K562 (cell line): ENCODE measurements around the gene PDE5A. TPM values are rescaled to one million over a fixed set of nuclear protein-coding genes. Genes with fewer than 3 reads are reported as not detected.

Source experiments
- ATAC-seq: fragments of 200-7000 bp; cut with Tn5 transposase; 3 replicates; pipeline ENCODE4 v1.9.1; 2020; ENCODE audit warnings: moderate library complexity
- BruUV-seq: library from RNA; stranded (reverse); fragments of 400-500 nt; replicated peaks from 2 replicates; lab custom pipeline; 2021; lab: Mats Ljungman, UMichigan
- CTCF ChIA-PET: fragments of 300-600 bp; formaldehyde crosslinking; extraction: SDS; loops from one replicate; lab custom pipeline; 2021; ENCODE audit warnings: low intra/inter-chr PET ratio; lab: Yijun Ruan, JAX
- POLR2A ChIA-PET: fragments of 300-600, 350-650 bp; sonication (Branson Sonifier 250); formaldehyde crosslinking; extraction: SDS; loops from one replicate; lab custom pipeline; 2021; ENCODE audit warnings: antibody characterized with exemption, inconsistent platforms; lab: Yijun Ruan, JAX
- DNase-seq, 4 experiments: peaks; one replicate each; pipeline versions ENCODE4 v3.0.0 to v3.0.0-alpha.2; 2011 to 2018; ENCODE audit warnings: low spot score in 3 of 4, mixed read lengths in 3 of 4; ENCODE audit errors: extremely low read depth in 1 of 4
- FAIRE-seq: peaks from 2 replicates; lab custom pipeline; 2011; peaks lifted over from hg19 to GRCh38; lab: Jason Lieb, UNC
- H2AFZ ChIP-seq: 2 replicates; pipeline ENCODE4 v1.6.0; 2011; ENCODE audit warnings: low read depth, low read length, control low read depth, inconsistent platforms
- H3K27ac ChIP-seq: fragments of 200-600 bp; 3 replicates; pipeline ENCODE4 v1.8.0; 2011; ENCODE audit warnings: low read depth, mild to moderate bottlenecking, control low read depth, inconsistent platforms, low read length, moderate library complexity, mixed read lengths; ENCODE audit errors: extremely low read depth
- H3K27me3 ChIP-seq, 2 experiments: fragments of 300-600 bp in 1 of 2; 2 replicates in 1 of 2; 3 replicates in 1 of 2; pipeline versions ENCODE4 v1.6.0 to v1.8.0; 2011; ENCODE audit warnings: inconsistent platforms in 2 of 2, low read length in 2 of 2, mild to moderate bottlenecking in 1 of 2, mixed read lengths in 1 of 2, moderate library complexity in 1 of 2; ENCODE audit not compliant: control insufficient read depth in 2 of 2, insufficient read depth in 2 of 2
- H3K36me3 ChIP-seq: fragments of 300-600 bp; 3 replicates; pipeline ENCODE4 v1.8.0; 2011; ENCODE audit warnings: mild to moderate bottlenecking, low read length, inconsistent platforms; ENCODE audit not compliant: control insufficient read depth, insufficient read depth
- H3K4me1 ChIP-seq, 2 experiments: fragments of 200-600 bp in 1 of 2; replicated peaks in 1 of 2; 2 replicates in 1 of 2; 3 replicates in 1 of 2; pipeline versions ENCODE4 v1.5.1 to v1.8.0; 2011; ENCODE audit warnings: inconsistent platforms in 2 of 2, low read length in 2 of 2, mild to moderate bottlenecking in 1 of 2, mixed read lengths in 1 of 2, moderate library complexity in 1 of 2; ENCODE audit not compliant: control insufficient read depth in 2 of 2, insufficient read depth in 2 of 2
- H3K4me2 ChIP-seq: 2 replicates; pipeline ENCODE4 v1.6.1; 2011; ENCODE audit warnings: low read length, control low read depth, inconsistent platforms, mixed read lengths; ENCODE audit not compliant: insufficient read depth
- H3K4me3 ChIP-seq: fragments of 200-600 bp; sonication (generic), shearing (Covaris generic); 2 replicates; pipeline ENCODE4 v1.5.1; 2016; ENCODE audit warnings: control low read depth, inconsistent platforms
- H3K79me2 ChIP-seq: fragments of 200-600 bp; 3 replicates; pipeline ENCODE4 v1.8.0; 2011; ENCODE audit warnings: low read length, inconsistent platforms; ENCODE audit not compliant: control insufficient read depth, insufficient read depth
- H3K9ac ChIP-seq, 2 experiments: 2 replicates each; pipeline versions ENCODE4 v1.6.0 to v1.6.1; 2011; ENCODE audit warnings: low read depth in 2 of 2, low read length in 2 of 2, control low read depth in 1 of 2, inconsistent platforms in 1 of 2, mild to moderate bottlenecking in 1 of 2, mixed read lengths in 1 of 2; ENCODE audit not compliant: insufficient read depth in 1 of 2
- H3K9me1 ChIP-seq: one replicate; pipeline ENCODE4 v1.6.0; 2011; ENCODE audit warnings: inconsistent platforms, mild to moderate bottlenecking, low read length, moderate library complexity; ENCODE audit not compliant: control insufficient read depth, insufficient read depth
- H3K9me3 ChIP-seq: replicated peaks from 2 replicates; pipeline ENCODE4 v1.5.1; 2011; ENCODE audit warnings: low read depth, low read length, inconsistent platforms; ENCODE audit not compliant: control insufficient read depth, insufficient read depth
- H4K20me1 ChIP-seq: replicated peaks from 2 replicates; pipeline ENCODE4 v1.6.1; 2011; ENCODE audit warnings: low read length, inconsistent platforms, mixed read lengths; ENCODE audit not compliant: control insufficient read depth, insufficient read depth
- ARID4B ChIP-seq: sonication (generic); formaldehyde crosslinking; IDR thresholded peaks from 2 replicates; pipeline ENCODE4 v1.8.0; 2022; ENCODE audit warnings: mild to moderate bottlenecking, missing genetic modification reagents
- ILF3 ChIP-seq: fragments of 450-650 bp; IDR thresholded peaks from 2 replicates; pipeline ENCODE4 v1.6.1; 2018; ENCODE audit warnings: antibody characterized with exemption, mild to moderate bottlenecking, moderate library complexity, borderline replicate concordance
- LEF1 ChIP-seq: fragments of 450-650 bp; IDR thresholded peaks from 2 replicates; pipeline ENCODE4 v1.6.1; 2016; ENCODE audit warnings: mild to moderate bottlenecking
- NCOA2 ChIP-seq, 2 experiments: fragments of 450-650 bp; IDR thresholded peaks; 2 replicates each; pipeline ENCODE4 v1.6.1; 2018; ENCODE audit warnings: mild to moderate bottlenecking in 2 of 2, moderate library complexity in 1 of 2; ENCODE audit not compliant: partially characterized antibody in 2 of 2
- SMAD1 ChIP-seq: fragments of 150-350 bp; IDR thresholded peaks from 2 replicates; pipeline ENCODE4 v1.6.1; 2014; ENCODE audit warnings: low read length, low read depth; ENCODE audit not compliant: partially characterized antibody
- UBTF ChIP-seq, 2 experiments: IDR thresholded peaks; 2 replicates each; pipeline ENCODE4 v1.6.1; 2012; ENCODE audit warnings: improper control_type of control experiment in 2 of 2, low read depth in 2 of 2, low read length in 2 of 2, borderline replicate concordance in 1 of 2
- ZFP36 ChIP-seq: fragments of 150-350 bp; IDR thresholded peaks from 2 replicates; pipeline ENCODE4 v1.6.1; 2018; ENCODE audit warnings: low read length, low read depth; ENCODE audit not compliant: partially characterized antibody
- WGBS: fragments of 100-300 bp; shearing (Covaris generic); methylation state at CpG from one replicate; pipeline ENCODE4 v1.1.6; 2016; ENCODE audit warnings: low coverage, mixed read lengths; ENCODE audit not compliant: insufficient coverage; ENCODE audit errors: missing lambda C conversion rate; 5-methylcytosine and 5-hydroxymethylcytosine counted together
- in situ Hi-C: fragments of 300-500 bp; cut with MboI; formaldehyde crosslinking; loops from 4 replicates; pipeline ENCODE4 v1.15.0; 2018; ENCODE audit warnings: inconsistent platforms, mixed read lengths
- intact Hi-C: fragments of 100-400 bp; cut with micrococcal nuclease; formaldehyde crosslinking; loops from 2 replicates; pipeline ENCODE4 v1.14.2; 2022
- polyA plus RNA-seq, 8 experiments: library from polyadenylated mRNA; depleted of rRNA in 4 of 8; stranded (reverse) in 5 of 8; unstranded in 3 of 8; fragments of >200 nt; fragmentation: Nextera tagmentation in 2 of 8; fragmentation: Illumina TruSeq in 1 of 8; extraction: Ambion mirVana in 2 of 8; extraction: Trizol in 1 of 8; gene quantifications; 2 replicates each; pipeline versions ENCODE4 v1.2.1 to v1.2.3, GENCODE V29; 2011 to 2014; ENCODE audit warnings: inconsistent platforms in 1 of 8, missing spikeins in 1 of 8
- total RNA-seq, 7 experiments: library from RNA; depleted of rRNA in 6 of 7; stranded (reverse); fragments of >200 nt in 6 of 7; fragmentation: Illumina TruSeq in 2 of 7; extraction: Trizol in 2 of 7; gene quantifications; 2 replicates each; pipeline versions ENCODE4 v1.2.1 to v1.2.3, GENCODE V29; 2011 to 2021; ENCODE audit warnings: low replicate concordance in 1 of 7
- TF ChIP-seq, protein P1 (sequence below), 2 experiments: IDR thresholded peaks in 1 of 2; conservative IDR thresholded peaks in 1 of 2; 2 replicates each; pipeline ENCODE4 v1.6.1; 2016; ENCODE audit warnings: low read depth in 2 of 2, mild to moderate bottlenecking in 1 of 2, missing compliant biosample characterization in 1 of 2, missing genetic modification characterization in 1 of 2, moderate library complexity in 1 of 2

Gene PDE5A
- total and polyA plus RNA-seq, 9 of the 15 experiments (the other 6 are each of a cell fraction or from before 2014, with no cell fraction given), result 0.07 to 1.9 (median 0.29) TPM

DNA sequence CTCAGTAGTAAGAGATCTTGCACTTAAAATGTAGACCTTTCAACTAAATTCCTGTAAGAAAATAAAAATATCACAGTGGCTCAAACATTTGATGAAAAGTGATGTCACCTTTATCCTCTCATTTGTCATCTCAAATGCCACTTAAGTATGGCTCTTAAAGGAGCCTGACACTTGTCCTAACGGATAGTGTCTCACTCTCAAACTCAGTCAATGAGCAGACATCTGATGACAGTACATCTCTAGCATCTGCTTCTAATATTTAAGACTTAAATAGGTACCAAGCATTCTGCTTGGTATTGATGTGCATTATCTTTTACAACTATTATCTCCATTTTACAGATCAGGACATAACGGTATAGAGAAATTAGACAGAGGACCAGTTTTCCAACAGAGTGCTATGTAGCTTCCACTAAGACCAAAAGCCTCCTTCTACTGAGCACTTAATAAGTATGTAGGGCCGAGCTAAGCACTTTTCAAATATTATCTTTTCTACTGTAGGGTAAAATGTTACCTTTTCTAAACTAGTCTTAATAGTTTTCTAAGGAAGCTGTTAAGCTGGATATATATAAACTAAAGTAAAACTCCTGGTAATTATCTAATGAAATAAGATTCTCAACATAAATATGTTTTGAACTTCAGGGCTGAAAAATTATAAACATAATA, 110.2 kb downstream of the PDE5A start:
- FAIRE-seq (peak; percentile 6), DNase-seq (no peak), ATAC-seq (no peak)
- ChIA-PET POLR2A (no interaction called here), CTCF (no interaction called here)
- Histone ChIP-seq H3K9me1 (no peaks in the 10 kb centered on the region), H3K27me3 (no peaks in the 10 kb centered on the region), H3K27ac (no peak overlapping the region), H3K9ac (no peak overlapping the region), H3K9me3 (no peaks in the 10 kb centered on the region), H4K20me1 (no peaks in the 10 kb centered on the region), H3K4me3 (no peak overlapping the region), H3K4me1 (no peaks in the 10 kb centered on the region), H3K79me2 (no peaks in the 10 kb centered on the region), H2AFZ (no peak overlapping the region), H3K36me3 (peaks cover 36% of the 10 kb centered on the region; the same call in 2 of the 3 replicates), H3K4me2 (no peak overlapping the region)
- intact Hi-C loops, result no loop called here
- in situ Hi-C loops, result no loop called here
- no TSS peak for BruUV-seq
- 83% methylated on average over 3 of the region's 3 CpGs for WGBS
- TF ChIP-seq ZFP36 (no peak), ARID4B (CRISPR knock-in tag) (no peak), LEF1 (no peak), UBTF (IDR thresholded peaks at IDR 0.05; ENCODE audit: borderline replicate concordance in 1 of 2, low read depth in 2 of 2, low read length in 2 of 2) (no peak), NCOA2 (IDR thresholded peaks at IDR 0.05; ENCODE audit: partially characterized antibody in 2 of 2) (no peak), SMAD1 (no peak), ILF3 (no peak)
- TF ChIP-seq, protein P1, sequence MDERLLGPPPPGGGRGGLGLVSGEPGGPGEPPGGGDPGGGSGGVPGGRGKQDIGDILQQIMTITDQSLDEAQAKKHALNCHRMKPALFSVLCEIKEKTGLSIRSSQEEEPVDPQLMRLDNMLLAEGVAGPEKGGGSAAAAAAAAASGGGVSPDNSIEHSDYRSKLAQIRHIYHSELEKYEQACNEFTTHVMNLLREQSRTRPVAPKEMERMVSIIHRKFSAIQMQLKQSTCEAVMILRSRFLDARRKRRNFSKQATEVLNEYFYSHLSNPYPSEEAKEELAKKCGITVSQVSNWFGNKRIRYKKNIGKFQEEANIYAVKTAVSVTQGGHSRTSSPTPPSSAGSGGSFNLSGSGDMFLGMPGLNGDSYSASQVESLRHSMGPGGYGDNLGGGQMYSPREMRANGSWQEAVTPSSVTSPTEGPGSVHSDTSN (CRISPR knock-in tag; IDR thresholded peaks at IDR 0.05; ENCODE audit: low read depth), result no peak
- TF ChIP-seq, protein P1 (tag; conservative IDR thresholded peaks at IDR 0.05; ENCODE audit: low read depth), result no peak; the same call in 1 of the 2 replicates
